IMR-90 (cell line): ENCODE data around the gene BTG2. TPM values are rescaled to one million over a fixed set of nuclear protein-coding genes. Genes with fewer than 3 reads are reported as not detected.

ENCODE experiments used
- ATAC-seq: fragments of 200-7000 bp; cut with Tn5 transposase; 2 replicates; pipeline ENCODE4 v1.9.1; 2020; ENCODE audit warnings: low read depth, mild to moderate bottlenecking, moderate library complexity
- BruUV-seq: library from RNA; stranded (reverse); fragments of 400-500 nt; replicated peaks from 2 replicates; lab custom pipeline; 2021; lab: Mats Ljungman, UMichigan
- CTCF ChIA-PET: fragments of 300-600 bp; formaldehyde crosslinking; extraction: SDS; loops from one replicate; lab custom pipeline; 2021; ENCODE audit warnings: antibody characterized with exemption; lab: Yijun Ruan, JAX
- POLR2A ChIA-PET: fragments of 300-600 bp; sonication (Branson Sonifier 250); formaldehyde crosslinking; loops from one replicate; lab custom pipeline; 2022; ENCODE audit warnings: antibody characterized with exemption; ENCODE audit not compliant: unreplicated experiment; lab: Charles Lee
- DNase-seq: peaks from one replicate; pipeline ENCODE4 v3.0.0; 2013
- H2AFZ ChIP-seq: replicated peaks from 2 replicates; pipeline ENCODE3; 2013; ENCODE audit warnings: low read length, mild to moderate bottlenecking; ENCODE audit not compliant: poor library complexity
- H2AK5ac ChIP-seq: 2 replicates; pipeline ENCODE4 v1.6.1; 2013; ENCODE audit warnings: low read depth, low read length, inconsistent platforms
- H2AK9ac ChIP-seq: replicated peaks from 2 replicates; pipeline ENCODE3; 2013; ENCODE audit warnings: mild to moderate bottlenecking, low read depth, low read length, moderate library complexity; ENCODE audit not compliant: poor library complexity
- H2BK120ac ChIP-seq: 2 replicates; pipeline ENCODE4 v1.6.1; 2013; ENCODE audit warnings: low read depth, low read length, inconsistent platforms
- H2BK15ac ChIP-seq: 3 replicates; pipeline ENCODE4 v1.6.1; 2013; ENCODE audit warnings: low read depth, low read length, inconsistent platforms
- H2BK20ac ChIP-seq: 2 replicates; pipeline ENCODE4 v1.6.1; 2013; ENCODE audit warnings: low read depth, mild to moderate bottlenecking, inconsistent platforms, low read length, moderate library complexity
- H2BK5ac ChIP-seq: 2 replicates; pipeline ENCODE4 v1.6.1; 2013; ENCODE audit warnings: mild to moderate bottlenecking, low read depth, low read length, inconsistent platforms; ENCODE audit not compliant: poor library complexity, severe bottlenecking
- H3K14ac ChIP-seq: replicated peaks from 2 replicates; pipeline ENCODE4 v1.6.1; 2013; ENCODE audit warnings: low read depth, low read length, inconsistent platforms
- H3K18ac ChIP-seq: 2 replicates; pipeline ENCODE4 v1.6.1; 2013; ENCODE audit warnings: low read depth, low read length, control low read depth
- H3K23ac ChIP-seq: 2 replicates; pipeline ENCODE4 v1.6.1; 2013; ENCODE audit warnings: low read depth, low read length, inconsistent platforms
- H3K27ac ChIP-seq: 2 replicates; pipeline ENCODE4 v1.5.1; 2013; ENCODE audit warnings: mild to moderate bottlenecking, control low read depth, low read length; ENCODE audit not compliant: insufficient read depth
- H3K27me3 ChIP-seq: 2 replicates; pipeline ENCODE4 v1.6.1; 2013; ENCODE audit warnings: low read length; ENCODE audit not compliant: control insufficient read depth, insufficient read depth
- H3K36me3 ChIP-seq: 2 replicates; pipeline ENCODE4 v1.6.1; 2013; ENCODE audit warnings: low read length, mixed read lengths; ENCODE audit not compliant: control insufficient read depth, insufficient read depth
- H3K4ac ChIP-seq: 2 replicates; pipeline ENCODE4 v1.6.1; 2013; ENCODE audit warnings: low read depth, low read length, inconsistent platforms
- H3K4me1 ChIP-seq: 2 replicates; pipeline ENCODE4 v1.6.1; 2013; ENCODE audit warnings: low read length, mixed read lengths; ENCODE audit not compliant: control insufficient read depth, insufficient read depth
- H3K4me2 ChIP-seq: 2 replicates; pipeline ENCODE4 v1.6.1; 2013; ENCODE audit warnings: low read depth, mild to moderate bottlenecking, control low read depth, low read length, moderate library complexity
- H3K4me3 ChIP-seq: 2 replicates; pipeline ENCODE4 v1.5.1; 2013; ENCODE audit warnings: low read depth, mild to moderate bottlenecking, control low read depth, low read length, moderate library complexity; ENCODE audit not compliant: insufficient read depth
- H3K56ac ChIP-seq: 2 replicates; pipeline ENCODE4 v1.6.1; 2013; ENCODE audit warnings: low read length, inconsistent platforms; ENCODE audit not compliant: insufficient read depth; ENCODE audit errors: extremely low read depth
- H3K79me1 ChIP-seq, 2 experiments: 2 replicates each; pipeline ENCODE4 v1.6.1; 2013; ENCODE audit warnings: low read length in 2 of 2, inconsistent platforms in 1 of 2, low read depth in 1 of 2
- H3K9ac ChIP-seq: 2 replicates; pipeline ENCODE4 v1.6.1; 2013; ENCODE audit warnings: low read depth, low read length, control low read depth
- H3K9me1 ChIP-seq: 2 replicates; pipeline ENCODE4 v1.6.1; 2013; ENCODE audit warnings: low read length, inconsistent platforms; ENCODE audit not compliant: insufficient read depth
- H3K9me3 ChIP-seq: 2 replicates; pipeline ENCODE4 v1.6.1; 2013; ENCODE audit warnings: low read length; ENCODE audit not compliant: control insufficient read depth, insufficient read depth
- H4K20me1 ChIP-seq: 2 replicates; pipeline ENCODE4 v1.6.1; 2013; ENCODE audit warnings: low read length, inconsistent platforms; ENCODE audit not compliant: insufficient read depth
- H4K5ac ChIP-seq: 2 replicates; pipeline ENCODE4 v1.6.1; 2013; ENCODE audit warnings: mild to moderate bottlenecking, low read depth, low read length, control low read depth
- H4K8ac ChIP-seq, 2 experiments: 2 replicates each; pipeline ENCODE4 v1.6.1; 2013; ENCODE audit warnings: low read depth in 2 of 2, low read length in 2 of 2, control low read depth in 1 of 2, inconsistent platforms in 1 of 2
- H4K91ac ChIP-seq: 2 replicates; pipeline ENCODE4 v1.6.1; 2013; ENCODE audit warnings: low read depth, low read length, inconsistent platforms; ENCODE audit not compliant: insufficient read depth
- BHLHE40 ChIP-seq: fragments of 150-350 bp; IDR thresholded peaks from 2 replicates; pipeline ENCODE4 v1.6.1; 2016; ENCODE audit warnings: mild to moderate bottlenecking, low read depth, low read length
- CHD1 ChIP-seq: IDR thresholded peaks from 2 replicates; pipeline ENCODE4 v1.6.1; 2012; ENCODE audit warnings: low read depth, low read length, improper control_type of control experiment
- FOS ChIP-seq: fragments of 150-350 bp; IDR thresholded peaks from 2 replicates; pipeline ENCODE4 v1.6.1; 2016; ENCODE audit warnings: low read depth, low read length
- MAFK ChIP-seq: IDR thresholded peaks from 2 replicates; pipeline ENCODE4 v1.6.1; 2012; ENCODE audit warnings: low read depth, low read length, improper control_type of control experiment
- MXI1 ChIP-seq: IDR thresholded peaks from 2 replicates; pipeline ENCODE4 v1.6.1; 2012; ENCODE audit warnings: low read depth, mild to moderate bottlenecking, low read length, moderate library complexity, borderline replicate concordance
- POLR2A ChIP-seq: IDR thresholded peaks from 2 replicates; pipeline ENCODE4 v1.6.1; 2012; ENCODE audit warnings: mild to moderate bottlenecking, low read depth, low read length
- RCOR1 ChIP-seq: IDR thresholded peaks from 2 replicates; pipeline ENCODE4 v1.6.1; 2012; ENCODE audit warnings: mild to moderate bottlenecking, low read length, improper control_type of control experiment; ENCODE audit not compliant: insufficient replicate concordance
- RFX5 ChIP-seq: IDR thresholded peaks from 2 replicates; pipeline ENCODE4 v1.8.0; 2012; ENCODE audit warnings: low read depth, mild to moderate bottlenecking, low read length, moderate library complexity
- whole genome bisulfite sequencing, 2 experiments: methylation state at CpG; one replicate each; pipeline versions ENCODE4 v1.1.5 to v1.1.7; 2013; ENCODE audit warnings: missing lambda C conversion rate in 2 of 2; ENCODE audit not compliant: insufficient read length in 1 of 2; ENCODE audit errors: extremely low coverage in 2 of 2; 5-methylcytosine and 5-hydroxymethylcytosine counted together
- dilution Hi-C: fragments of 300-500 bp; cut with HindIII; formaldehyde crosslinking; loops from one replicate; pipeline ENCODE4 v1.14.3; 2018; ENCODE audit warnings: low sequenced_read_pairs; ENCODE audit not compliant: unreplicated experiment
- in situ Hi-C: fragments of 300-500 bp; cut with MboI; formaldehyde crosslinking; loops from 3 replicates; pipeline ENCODE4 v1.14.3; 2019; ENCODE audit warnings: low sequenced_read_pairs, inconsistent platforms, mixed read lengths
- intact Hi-C: fragments of 100-400 bp; cut with micrococcal nuclease; formaldehyde crosslinking; loops from 2 replicates; pipeline ENCODE4 v1.10.0; 2022
- polyA plus RNA-seq, 3 experiments: library from polyadenylated mRNA; depleted of rRNA; stranded (reverse); fragments of >200 nt; gene quantifications; 2 replicates each; pipeline ENCODE4 v1.2.3, GENCODE V29; 2012; ENCODE audit warnings: low replicate concordance in 1 of 3
- total RNA-seq: library from RNA; depleted of rRNA; stranded (reverse); fragments of >200 nt; gene quantifications from 2 replicates; pipeline ENCODE4 v1.2.3, GENCODE V29; 2012

The BTG2 gene
- total and polyA plus RNA-seq, 2 of the 4 experiments (the other 2 are of a cell fraction), result 8.4 to 18.8 TPM

DNA sequence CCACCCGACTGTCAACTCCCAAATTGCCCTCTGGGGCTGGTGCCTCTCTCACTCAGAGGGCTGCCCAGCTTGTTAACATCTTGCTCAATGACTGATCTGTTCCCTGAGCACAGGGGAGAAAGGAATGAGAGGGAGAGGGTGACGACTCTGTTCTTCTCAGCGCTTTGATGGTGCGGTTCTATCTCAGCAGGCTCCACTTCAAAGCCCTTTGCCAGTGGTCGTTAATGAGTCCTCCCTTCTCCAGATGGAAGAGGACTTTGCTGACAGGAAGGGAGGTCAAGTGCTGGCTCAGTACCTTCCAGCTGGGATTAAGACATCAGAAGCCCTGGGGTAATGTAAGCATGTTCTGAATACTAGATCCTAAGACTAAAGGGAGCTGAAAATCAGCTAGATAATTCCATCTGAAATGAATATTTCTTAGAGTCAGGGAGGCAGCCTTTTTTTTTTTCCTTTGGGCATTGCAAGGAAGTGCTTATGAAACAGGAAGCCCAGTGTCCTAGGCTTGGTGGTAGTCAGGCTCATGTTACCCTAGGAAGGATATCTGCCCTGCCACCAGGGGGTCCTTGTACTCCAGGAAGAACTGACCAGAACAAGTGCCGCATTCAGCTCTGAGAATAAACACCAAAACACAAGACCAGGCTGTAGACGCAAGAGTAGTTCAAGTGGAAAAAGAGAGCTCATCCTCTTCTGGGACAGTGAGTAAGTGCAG, 40.9 kb downstream of the BTG2 start:
- Histone ChIP-seq H2BK20ac (no peak overlapping the region), H3K9ac (no peak overlapping the region), H3K18ac (no peak overlapping the region), H2AFZ (no peak overlapping the region), H2AK9ac (no peak overlapping the region), H2BK120ac (no peak overlapping the region), H3K23ac (no peak overlapping the region), H3K9me1 (no peaks in the 10 kb centered on the region; the same call in 1 of the 2 replicates), H3K56ac (no peak overlapping the region), H4K5ac (no peak overlapping the region), H3K9me3 (no peaks in the 10 kb centered on the region), H4K20me1 (no peaks in the 10 kb centered on the region), H3K36me3 (no peaks in the 10 kb centered on the region), H3K4me2 (no peak overlapping the region), H3K27ac (no peak overlapping the region), H3K4ac (no peak overlapping the region), H3K4me1 (no peaks in the 10 kb centered on the region; the same call in 1 of the 2 replicates), H2BK5ac (no peak overlapping the region), H4K91ac (no peak overlapping the region), H3K27me3 (peaks cover 56% of the 10 kb centered on the region), H3K4me3 (no peak overlapping the region), H2AK5ac (peak overlapping the region; percentile 7; the same call in 1 of the 2 replicates), H4K8ac (no peak overlapping the region), H3K14ac (no peak overlapping the region), H3K79me1 (no peaks in the 10 kb centered on the region), H2BK15ac (no peak overlapping the region)
- TF ChIP-seq POLR2A (no peak), RFX5 (no peak), MAFK (no peak), FOS (no peak), MXI1 (no peak), CHD1 (no peak), BHLHE40 (no peak), RCOR1 (no peak)
- WGBS, 2 experiments, result 50% methylated on average over 2 of the region's 7 CpGs; no CpG with 5 or more reads in 1 of the 2 experiments
- DNase-seq (no peak), ATAC-seq (no peak)
- ChIA-PET POLR2A (no interaction called here), CTCF (interaction anchor here (0.5 kb wide), 1 partner anchor 8 kb away, joined by 3 read pairs; no protein-coding TSS in a partner anchor)
- intact Hi-C loops (no loop called here), dilution Hi-C loops (no loop called here), in situ Hi-C loops (loop anchor here (10.0 kb wide), 1 partner anchor 359 kb away; no protein-coding TSS in a partner anchor)
- no TSS peak for BruUV-seq
